Right lobe of liver (tissue), 4 donors: ENCODE results near the gene TGFB1I1.

Experiments
- POLR2A ChIP-seq: fragments of 450-650 bp; IDR thresholded peaks from one replicate; pipeline ENCODE4 v1.6.1; 2017; ENCODE audit warnings: antibody characterized with exemption, mild to moderate bottlenecking
- TF ChIP-seq, protein P1 (sequence below), 4 donors: fragments of 200-600 bp in 3 of 4; fragments of 450-650 bp in 1 of 4; IDR thresholded peaks; one replicate each; pipeline versions ENCODE4 v1.5.1 to v1.8.0; 2016 to 2022; ENCODE audit warnings: antibody characterized with exemption in 4 of 4, mild to moderate bottlenecking in 2 of 4
- donor health status: DM: no; HTN: no; CAD: no.
- donor health status: DM: no; HTN: no; CAD: no.
- donor health status: DM: no; HTN: yes; CAD: no.

GRCh38 chr16:31522071-31522470 lies 50.1 kb downstream of the TGFB1I1 start:
- TF ChIP-seq, protein P1, sequence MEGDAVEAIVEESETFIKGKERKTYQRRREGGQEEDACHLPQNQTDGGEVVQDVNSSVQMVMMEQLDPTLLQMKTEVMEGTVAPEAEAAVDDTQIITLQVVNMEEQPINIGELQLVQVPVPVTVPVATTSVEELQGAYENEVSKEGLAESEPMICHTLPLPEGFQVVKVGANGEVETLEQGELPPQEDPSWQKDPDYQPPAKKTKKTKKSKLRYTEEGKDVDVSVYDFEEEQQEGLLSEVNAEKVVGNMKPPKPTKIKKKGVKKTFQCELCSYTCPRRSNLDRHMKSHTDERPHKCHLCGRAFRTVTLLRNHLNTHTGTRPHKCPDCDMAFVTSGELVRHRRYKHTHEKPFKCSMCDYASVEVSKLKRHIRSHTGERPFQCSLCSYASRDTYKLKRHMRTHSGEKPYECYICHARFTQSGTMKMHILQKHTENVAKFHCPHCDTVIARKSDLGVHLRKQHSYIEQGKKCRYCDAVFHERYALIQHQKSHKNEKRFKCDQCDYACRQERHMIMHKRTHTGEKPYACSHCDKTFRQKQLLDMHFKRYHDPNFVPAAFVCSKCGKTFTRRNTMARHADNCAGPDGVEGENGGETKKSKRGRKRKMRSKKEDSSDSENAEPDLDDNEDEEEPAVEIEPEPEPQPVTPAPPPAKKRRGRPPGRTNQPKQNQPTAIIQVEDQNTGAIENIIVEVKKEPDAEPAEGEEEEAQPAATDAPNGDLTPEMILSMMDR (IDR thresholded peaks at IDR 0.05), result no peak
- TF ChIP-seq POLR2A, result no peak
